ENCODE results near the gene CAMK2N1. TPM values are rescaled to one million over a fixed set of nuclear protein-coding genes. Genes with fewer than 3 reads are reported as not detected.

Gene CAMK2N1
- total and polyA plus RNA-seq, 2 of the 13 experiments (the other 11 are each of a cell fraction or from before 2014, with no cell fraction given): 38.0 to 38.6 TPM

- no peak; the same call in 1 of the 2 replicates for TF ChIP-seq TRAFD1 (CRISPR knock-in tag; IDR thresholded peaks at IDR 0.05; ENCODE audit: borderline replicate concordance)
- no peak for TF ChIP-seq ARNT2 (CRISPR knock-in tag; IDR thresholded peaks at IDR 0.05; ENCODE audit: low read depth)
- peak; percentile 72; the same call in 1 of the 2 replicates for TF ChIP-seq ZNF3 (CRISPR knock-in tag; IDR thresholded peaks at IDR 0.05)
- TF ChIP-seq AHDC1 (CRISPR knock-in tag; IDR thresholded peaks at IDR 0.05; ENCODE audit: borderline replicate concordance): peak; percentile 67; the same call in 1 of the 2 replicates
- no peak for TF ChIP-seq RFXANK (CRISPR knock-in tag; IDR thresholded peaks at IDR 0.05)
- TF ChIP-seq FOXK1 (CRISPR knock-in tag; IDR thresholded peaks at IDR 0.05; ENCODE audit: borderline replicate concordance, low read depth): peak; percentile 80
- TF ChIP-seq MXD1 (CRISPR knock-in tag; IDR thresholded peaks at IDR 0.05): peak; percentile 77
- TF ChIP-seq TBX2 (CRISPR knock-in tag; IDR thresholded peaks at IDR 0.05; ENCODE audit: borderline replicate concordance): peak; percentile 80; the same call in 1 of the 2 replicates
- no peak for TF ChIP-seq ZNF878 (CRISPR knock-in tag; IDR thresholded peaks at IDR 0.05)
- no peak for TF ChIP-seq FOXA1 (IDR thresholded peaks at IDR 0.05)
- TF ChIP-seq FOXA1 (CRISPR knock-in tag; IDR thresholded peaks at IDR 0.05): peak; percentile 29
- TF ChIP-seq ZNF501 (CRISPR knock-in tag; IDR thresholded peaks at IDR 0.05): peak; percentile 75
- no peak for TF ChIP-seq ZFAT (CRISPR knock-in tag; conservative IDR thresholded peaks at IDR 0.05)
- TF ChIP-seq CEBPG (CRISPR knock-in tag; IDR thresholded peaks at IDR 0.05): peak; percentile 56
- no peak for TF ChIP-seq LBX2 (CRISPR knock-in tag; IDR thresholded peaks at IDR 0.05; ENCODE audit: borderline replicate concordance)
- TF ChIP-seq KDM3A (CRISPR knock-in tag; IDR thresholded peaks at IDR 0.05; ENCODE audit: low read depth): peak; percentile 88; the same call in 1 of the 2 replicates
- 0 out of 2 replicates have a peak, but pooled peaks have one; percentile 18 for TF ChIP-seq GABPA (IDR thresholded peaks at IDR 0.05; ENCODE audit: low read depth, low read length)
- TF ChIP-seq GABPA (CRISPR knock-in tag; IDR thresholded peaks at IDR 0.05; ENCODE audit: low read depth): peak; percentile 77
- peak; percentile 60 for TF ChIP-seq ZNF883 (CRISPR knock-in tag; IDR thresholded peaks at IDR 0.05; ENCODE audit: not compliant biosample characterization)
- peak; percentile 92 for TF ChIP-seq NCOA2 (CRISPR knock-in tag; IDR thresholded peaks at IDR 0.05)
- peak; percentile 68; the same call in 1 of the 2 replicates for TF ChIP-seq NFKBIZ (CRISPR knock-in tag; IDR thresholded peaks at IDR 0.05)
- TF ChIP-seq RBM39 (IDR thresholded peaks at IDR 0.05; ENCODE audit: low read depth, low read length, poor library complexity, severe bottlenecking): no peak
Measured at GRCh38 chr1:20476265-20477038, 9.6 kb downstream of the CAMK2N1 start (continued).
